ENCODE data around the gene SOX30.
"Not testable (repeated sequence)": the region's sequence is repeated elsewhere in the genome, so short reads cannot be mapped to it uniquely, and the experiment has no call there.

Gene SOX30

DNA sequence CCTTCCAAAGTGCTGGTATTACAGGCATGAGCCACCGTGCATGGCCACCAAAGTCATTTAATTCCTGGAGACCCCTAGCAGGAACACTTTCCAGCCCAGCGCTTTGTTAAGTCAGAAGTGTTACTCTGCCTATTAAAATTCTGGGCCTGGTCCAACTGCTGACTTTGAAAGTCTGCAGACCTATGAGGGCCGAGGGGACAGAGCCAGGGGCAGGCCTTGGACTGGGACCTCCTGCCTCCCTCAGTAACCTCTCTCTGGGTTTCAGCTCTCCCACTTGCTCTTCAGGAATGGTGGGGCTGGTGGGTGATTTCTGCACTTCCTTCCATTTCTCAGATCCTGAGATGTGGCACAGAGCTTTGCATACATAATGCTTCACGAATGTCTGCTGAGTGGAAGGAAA is 28.8 kb upstream of the SOX30 start:
- TF ChIP-seq, protein P1, sequence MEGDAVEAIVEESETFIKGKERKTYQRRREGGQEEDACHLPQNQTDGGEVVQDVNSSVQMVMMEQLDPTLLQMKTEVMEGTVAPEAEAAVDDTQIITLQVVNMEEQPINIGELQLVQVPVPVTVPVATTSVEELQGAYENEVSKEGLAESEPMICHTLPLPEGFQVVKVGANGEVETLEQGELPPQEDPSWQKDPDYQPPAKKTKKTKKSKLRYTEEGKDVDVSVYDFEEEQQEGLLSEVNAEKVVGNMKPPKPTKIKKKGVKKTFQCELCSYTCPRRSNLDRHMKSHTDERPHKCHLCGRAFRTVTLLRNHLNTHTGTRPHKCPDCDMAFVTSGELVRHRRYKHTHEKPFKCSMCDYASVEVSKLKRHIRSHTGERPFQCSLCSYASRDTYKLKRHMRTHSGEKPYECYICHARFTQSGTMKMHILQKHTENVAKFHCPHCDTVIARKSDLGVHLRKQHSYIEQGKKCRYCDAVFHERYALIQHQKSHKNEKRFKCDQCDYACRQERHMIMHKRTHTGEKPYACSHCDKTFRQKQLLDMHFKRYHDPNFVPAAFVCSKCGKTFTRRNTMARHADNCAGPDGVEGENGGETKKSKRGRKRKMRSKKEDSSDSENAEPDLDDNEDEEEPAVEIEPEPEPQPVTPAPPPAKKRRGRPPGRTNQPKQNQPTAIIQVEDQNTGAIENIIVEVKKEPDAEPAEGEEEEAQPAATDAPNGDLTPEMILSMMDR (IDR thresholded peaks at IDR 0.05; ENCODE audit: borderline replicate concordance, insufficient read depth, low read depth, low read length) = no peak
- H3K4me3 ChIP-seq (ENCODE audit: low read depth, low read length) = no peak overlapping the region

DNA sequence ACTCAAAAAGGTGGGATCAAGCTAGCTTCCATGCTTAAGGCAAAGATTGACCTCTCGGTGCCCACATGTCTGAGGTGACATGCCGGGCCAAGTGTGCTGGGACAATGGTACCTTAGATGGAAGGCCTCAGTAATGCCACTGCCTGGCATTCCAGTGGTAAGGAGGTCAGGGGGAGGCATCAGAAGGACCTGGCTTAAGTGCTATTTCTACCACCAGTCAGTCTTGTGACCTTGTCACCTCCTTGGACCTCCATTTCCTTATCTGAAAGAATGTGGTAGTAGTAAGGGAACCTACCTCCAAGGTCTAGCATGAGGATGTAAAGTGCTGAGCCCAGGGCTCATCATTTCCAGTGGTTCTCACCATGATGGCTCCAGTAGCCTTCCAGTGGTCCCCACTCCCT is 28.0 kb upstream of the SOX30 start:
- TF ChIP-seq, protein P1 (IDR thresholded peaks at IDR 0.05; ENCODE audit: borderline replicate concordance, insufficient read depth, low read depth, low read length) = no peak

DNA sequence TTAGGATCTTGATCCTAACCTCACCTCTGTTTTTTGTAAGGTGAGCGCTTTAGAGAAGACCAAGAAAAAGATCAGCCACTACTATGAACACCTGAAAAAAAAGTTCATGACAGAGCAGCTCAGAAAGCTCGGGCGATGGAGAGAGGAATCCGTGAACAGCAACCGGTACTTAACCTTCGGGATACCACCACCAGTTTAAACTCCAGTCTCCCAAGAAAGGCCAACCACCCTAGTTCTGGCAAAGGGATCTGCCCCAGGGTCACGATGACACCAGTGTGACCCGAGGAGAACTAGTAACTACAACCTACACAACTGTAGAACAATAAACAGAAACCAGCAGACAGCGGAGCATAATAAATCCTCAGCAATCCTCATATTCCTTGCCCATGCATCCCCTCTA is 27.6 kb upstream of the SOX30 start:
- no peak overlapping the region for H3K4me3 ChIP-seq (ENCODE audit: low read depth, low read length)
- TF ChIP-seq, protein P1 (IDR thresholded peaks at IDR 0.05; ENCODE audit: borderline replicate concordance, insufficient read depth, low read depth, low read length) = no peak

More for the DNA sequence above, 28.0 kb upstream of the SOX30 start:
- H3K4me3 ChIP-seq (ENCODE audit: low read depth, low read length) = no peak overlapping the region

DNA sequence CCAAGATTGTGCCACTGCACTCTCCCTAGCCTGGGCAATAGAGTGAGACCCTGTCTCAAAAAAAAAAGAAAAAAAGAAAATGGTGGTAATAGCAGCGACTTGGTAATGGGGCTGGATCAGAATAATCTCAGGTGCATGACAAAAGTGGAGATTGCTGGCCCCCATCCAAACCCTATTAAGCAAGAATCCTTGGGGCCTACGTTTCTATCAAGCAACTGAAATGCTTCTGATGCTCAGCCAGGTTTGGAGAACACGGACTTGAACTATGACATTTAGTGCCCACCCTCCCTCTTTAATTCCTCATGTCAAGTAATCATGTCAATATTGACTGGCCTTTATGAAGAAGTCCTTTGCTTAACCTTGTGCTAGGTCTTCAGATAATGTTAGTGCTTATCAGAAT is 25.7 kb upstream of the SOX30 start:
- TF ChIP-seq, protein P1 (IDR thresholded peaks at IDR 0.05; ENCODE audit: borderline replicate concordance, insufficient read depth, low read depth, low read length) = no peak

DNA sequence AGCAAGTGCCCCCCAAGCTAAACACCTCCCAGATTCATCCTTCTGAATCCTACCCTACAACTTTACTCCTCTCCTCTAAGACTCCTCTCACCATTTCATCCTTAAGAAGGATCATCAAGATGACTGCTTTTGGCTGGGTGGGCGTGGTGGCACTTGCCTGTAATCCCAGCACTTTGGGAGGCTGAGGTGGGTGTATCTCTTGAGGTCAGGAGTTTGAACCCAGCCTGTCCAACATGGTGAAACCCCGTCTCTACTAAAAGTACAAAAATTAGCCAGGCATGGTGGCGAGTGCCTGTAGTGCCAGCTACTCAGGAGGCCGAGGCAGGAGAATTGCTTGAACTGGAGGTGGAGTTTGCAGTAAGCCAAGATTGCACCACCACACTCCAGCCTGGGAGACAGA is 22.1 kb upstream of the SOX30 start:
- H3K4me3 ChIP-seq (ENCODE audit: low read depth, low read length) = not testable (repeated sequence)

More for the DNA sequence above, 25.7 kb upstream of the SOX30 start:
- H3K4me3 ChIP-seq (ENCODE audit: low read depth, low read length) = no peak overlapping the region

DNA sequence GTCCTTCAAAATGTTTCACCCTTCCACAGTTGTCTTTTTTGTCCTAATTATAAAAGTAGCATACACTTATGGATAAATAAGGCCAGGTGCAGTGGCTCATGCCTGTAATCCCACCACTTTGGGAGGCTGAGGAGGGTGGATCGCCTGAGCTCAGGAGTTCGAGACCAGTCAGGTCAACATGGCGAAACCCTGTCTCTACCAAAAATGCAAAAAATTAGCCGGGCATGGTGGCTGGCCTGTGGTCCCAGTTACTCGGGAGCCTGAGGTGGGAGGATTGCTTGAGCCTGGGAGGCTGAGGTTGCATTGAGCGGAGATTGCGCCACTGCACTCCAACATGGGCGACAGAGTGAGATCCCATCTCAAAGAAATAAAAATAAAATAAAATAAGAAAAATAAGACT is 20.7 kb upstream of the SOX30 start:
- H3K4me3 ChIP-seq (ENCODE audit: low read depth, low read length) = no peak overlapping the region
- TF ChIP-seq, protein P1 (IDR thresholded peaks at IDR 0.05; ENCODE audit: borderline replicate concordance, insufficient read depth, low read depth, low read length) = no peak

DNA sequence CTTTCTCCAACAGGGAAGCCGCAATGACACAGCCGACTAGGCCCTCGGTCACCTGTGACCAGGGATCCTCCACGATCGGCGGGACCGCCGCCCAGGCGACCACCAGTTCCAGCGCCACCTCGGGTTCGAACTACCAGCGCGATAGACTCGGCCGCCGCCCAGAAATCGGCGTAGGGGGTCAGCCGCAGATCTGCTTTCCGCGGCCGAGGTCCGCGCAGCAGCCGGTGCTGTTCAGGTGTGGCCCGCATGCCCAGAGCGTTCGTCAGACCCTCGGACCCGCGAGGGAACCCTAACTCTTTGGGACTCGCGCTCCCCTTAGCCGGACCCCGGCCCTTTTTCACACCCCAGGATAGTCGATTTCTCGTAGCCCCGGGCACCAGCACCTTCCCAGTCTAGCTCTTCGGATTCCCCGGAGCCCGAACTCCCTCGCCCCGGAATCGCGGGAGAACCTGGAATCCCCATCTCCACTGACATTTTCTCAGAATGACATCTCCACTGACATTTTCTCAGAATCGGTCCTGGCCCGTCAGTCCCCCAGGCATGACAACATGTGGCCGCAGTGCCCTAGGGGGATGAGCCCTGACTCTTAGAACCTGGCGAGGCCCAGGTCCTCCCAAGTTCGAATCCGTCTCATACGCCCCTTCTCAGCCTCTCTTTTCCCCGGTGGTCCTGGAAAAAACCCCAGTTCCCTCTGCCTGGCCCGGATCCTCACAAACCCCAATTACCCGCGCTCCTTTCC is 19.5 kb upstream of the SOX30 start:
- H3K4me3 ChIP-seq (ENCODE audit: low read depth, low read length) = peak overlapping the region; percentile 52
- TF ChIP-seq, protein P1 (IDR thresholded peaks at IDR 0.05; ENCODE audit: borderline replicate concordance, insufficient read depth, low read depth, low read length) = no peak

Data from GM12875 (cell line).